GM12892 (cell line): ENCODE results near the gene JAGN1.
"Not testable (repeated sequence)": the region's sequence is repeated elsewhere in the genome, so short reads cannot be mapped to it uniquely, and the experiment has no call there.

ENCODE experiments used
- DNase-seq: peaks from one replicate; pipeline ENCODE4 v3.0.0; 2011; ENCODE audit not compliant: insufficient read length
- FAIRE-seq: peaks from 2 replicates; lab custom pipeline; 2011; peaks lifted over from hg19 to GRCh38; lab: Jason Lieb, UNC
- POLR2A ChIP-seq: IDR thresholded peaks from 2 replicates; pipeline ENCODE4 v1.6.1; 2011; ENCODE audit warnings: low read depth, low read length, control low read depth
- POLR2AphosphoS5 ChIP-seq: IDR thresholded peaks from 2 replicates; pipeline ENCODE4 v1.6.1; 2011; ENCODE audit warnings: low read depth, low read length, control low read depth
- TAF1 ChIP-seq: IDR thresholded peaks from 2 replicates; pipeline ENCODE4 v1.6.1; 2011; ENCODE audit warnings: low read depth, mild to moderate bottlenecking, control low read depth, low read length, borderline replicate concordance

The JAGN1 gene

DNA sequence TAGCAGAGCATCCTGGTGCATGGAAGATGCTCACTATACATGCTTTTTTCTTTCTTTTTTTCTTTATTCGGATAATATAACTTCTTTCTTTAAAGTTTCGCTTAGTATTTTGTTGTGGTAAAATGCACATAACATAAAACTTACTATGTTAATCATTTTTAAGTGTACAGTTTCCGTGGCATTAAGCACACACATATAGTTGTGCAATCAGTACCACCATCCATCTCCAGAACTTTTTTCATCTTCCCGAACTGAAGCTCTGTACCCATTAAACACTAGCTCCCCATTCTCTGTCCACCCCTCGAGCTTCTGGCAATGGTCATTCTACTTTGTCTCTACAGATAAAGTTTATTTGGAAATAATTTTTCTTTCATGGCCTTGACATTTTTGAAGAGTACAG, 1.0 kb upstream of the JAGN1 start:
- no peak for DNase-seq
- TF ChIP-seq POLR2AphosphoS5 (no peak), POLR2A (no peak), TAF1 (no peak)
- FAIRE-seq, result no peak

DNA sequence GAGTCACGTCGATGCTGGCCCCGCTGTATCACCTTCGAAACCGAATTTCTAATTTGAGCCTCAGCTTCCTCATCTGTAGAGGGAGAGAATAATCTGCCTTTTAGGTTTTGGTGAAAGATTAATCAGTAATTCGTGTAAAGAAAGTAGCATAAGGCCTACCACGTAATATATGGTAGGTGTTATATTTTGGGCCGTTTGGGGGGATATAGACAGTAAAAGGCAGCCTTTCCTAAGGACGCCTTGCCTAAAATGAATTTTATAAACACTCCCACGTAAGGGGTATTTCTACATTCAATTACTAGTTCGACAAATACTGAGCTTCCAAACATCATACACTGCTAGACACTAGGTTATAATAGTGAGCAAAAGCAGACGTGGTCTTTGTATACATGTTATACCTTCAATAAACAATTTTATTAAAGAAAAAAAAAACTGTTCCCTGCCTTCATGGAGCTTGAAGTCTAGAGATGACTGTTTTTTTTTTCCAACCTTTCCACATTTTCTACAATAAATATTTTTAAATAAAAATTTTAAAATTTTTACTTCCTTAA, 737 bp downstream of the JAGN1 start:
- DNase-seq (no peak), FAIRE-seq (no peak)
- no peak for TF ChIP-seq TAF1
- no peak for TF ChIP-seq POLR2AphosphoS5
- TF ChIP-seq POLR2A, result no peak

- FAIRE-seq, result no peak
- no peak for TF ChIP-seq POLR2AphosphoS5
- TF ChIP-seq POLR2A, result no peak
- TF ChIP-seq TAF1, result no peak
- DNase-seq, result no peak
Measured at GRCh38 chr3:9893739-9894138, 3.3 kb downstream of the JAGN1 start.

DNA sequence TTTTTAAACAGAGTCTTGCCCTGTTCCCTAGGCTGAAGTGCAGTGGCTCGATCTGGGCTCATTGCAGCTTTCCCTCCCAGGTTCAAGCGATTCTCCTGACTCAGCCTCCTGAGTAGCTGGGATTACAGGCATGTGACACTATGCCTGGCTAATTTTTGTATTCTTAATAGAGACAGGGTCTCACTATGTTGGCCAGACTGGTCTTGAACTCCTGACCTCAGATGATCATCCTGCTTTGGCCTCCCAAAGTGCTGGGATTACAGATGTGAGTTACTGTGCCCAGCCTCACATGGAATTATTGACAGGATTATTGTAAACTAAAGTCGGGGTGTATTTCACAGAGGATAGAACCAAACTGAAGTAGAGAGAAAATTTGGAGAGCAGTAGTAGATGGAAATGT, 5.3 kb downstream of the JAGN1 start:
- FAIRE-seq, DNase-seq: not testable (repeated sequence)

DNA sequence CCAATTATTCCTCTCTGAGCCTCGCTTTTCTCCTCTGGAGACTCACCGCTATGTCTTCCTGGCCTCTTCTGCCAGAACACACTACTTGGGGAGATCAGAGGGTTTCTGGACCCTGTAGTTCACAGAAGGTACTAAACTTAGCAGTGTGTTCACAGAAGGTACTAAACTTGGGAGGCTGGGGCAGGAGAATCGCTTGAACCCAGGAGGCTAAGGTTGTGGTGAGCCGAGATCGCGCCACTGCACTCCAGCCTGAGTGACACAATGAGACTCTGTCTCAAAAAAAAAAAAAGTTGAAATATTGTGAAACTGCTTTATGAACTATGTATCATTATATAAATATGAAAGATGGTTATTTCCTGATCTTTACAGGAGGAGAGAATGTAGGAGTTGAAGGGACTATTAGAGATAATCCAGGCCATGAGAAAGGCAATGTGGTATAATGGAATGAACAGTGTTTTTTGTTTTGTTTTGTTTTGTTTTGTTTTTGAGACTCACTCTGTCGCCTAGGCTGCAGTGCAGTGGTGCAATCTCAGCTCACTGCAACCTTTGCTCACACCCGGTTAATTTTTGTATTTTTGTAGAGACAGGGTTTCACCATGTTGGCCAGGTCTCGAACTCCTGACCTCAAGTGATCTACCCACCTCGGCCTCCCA, 6.5 kb downstream of the JAGN1 start:
- not testable (repeated sequence) for DNase-seq, FAIRE-seq

DNA sequence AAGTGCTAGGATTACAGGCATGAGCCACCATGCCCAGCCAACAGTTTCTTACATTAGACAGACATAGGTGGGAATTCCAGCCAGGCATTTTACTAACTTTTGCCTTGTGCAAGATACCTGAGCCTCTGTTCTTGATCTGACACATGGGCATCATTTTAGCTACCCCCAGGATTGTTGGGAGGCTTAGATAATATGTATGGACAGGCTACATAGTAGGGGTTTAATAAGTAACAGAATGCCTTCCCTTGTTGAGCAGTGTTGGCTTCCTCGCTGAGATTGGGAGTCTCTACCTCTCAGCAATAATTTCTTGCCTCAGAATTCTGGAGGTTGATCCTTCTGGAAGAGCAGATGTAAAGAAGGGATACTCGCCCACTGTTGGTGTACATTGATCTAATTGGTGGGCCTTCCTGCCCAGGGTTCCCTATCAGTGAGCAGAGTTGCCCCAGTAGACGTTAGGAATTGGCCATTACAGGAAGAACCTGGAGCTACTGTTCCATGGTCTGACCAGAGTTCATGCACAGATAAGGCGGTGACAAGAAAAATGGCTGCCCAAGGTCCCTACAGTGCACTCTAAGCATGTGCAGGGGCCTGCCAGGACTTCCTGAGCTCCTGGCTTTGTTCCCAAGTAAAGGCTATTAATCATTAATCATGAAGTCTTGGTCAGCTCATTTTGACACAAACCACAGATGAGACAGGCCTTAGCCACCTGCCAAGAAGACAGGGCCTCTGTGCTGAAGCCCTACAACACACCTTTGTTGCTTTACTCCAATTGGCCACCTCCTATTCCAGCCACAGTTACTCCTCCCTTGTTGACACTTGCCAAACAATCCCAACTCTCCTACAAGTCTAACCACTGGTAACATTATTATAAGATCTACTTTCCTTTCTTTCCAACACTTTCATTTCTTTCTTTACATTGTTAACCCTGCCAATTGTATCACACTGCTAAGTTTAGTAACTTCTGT, 7.3 kb downstream of the JAGN1 start:
- TF ChIP-seq POLR2AphosphoS5, result no peak
- no peak for TF ChIP-seq POLR2A
- no peak for TF ChIP-seq TAF1
- FAIRE-seq (no peak), DNase-seq (no peak)

GRCh38 chr3:9898467-9899241, 8.2 kb downstream of the JAGN1 start:
- DNase-seq, result no peak
- no peak for TF ChIP-seq TAF1
- no peak for TF ChIP-seq POLR2AphosphoS5
- no peak for TF ChIP-seq POLR2A
- no peak for FAIRE-seq

DNA sequence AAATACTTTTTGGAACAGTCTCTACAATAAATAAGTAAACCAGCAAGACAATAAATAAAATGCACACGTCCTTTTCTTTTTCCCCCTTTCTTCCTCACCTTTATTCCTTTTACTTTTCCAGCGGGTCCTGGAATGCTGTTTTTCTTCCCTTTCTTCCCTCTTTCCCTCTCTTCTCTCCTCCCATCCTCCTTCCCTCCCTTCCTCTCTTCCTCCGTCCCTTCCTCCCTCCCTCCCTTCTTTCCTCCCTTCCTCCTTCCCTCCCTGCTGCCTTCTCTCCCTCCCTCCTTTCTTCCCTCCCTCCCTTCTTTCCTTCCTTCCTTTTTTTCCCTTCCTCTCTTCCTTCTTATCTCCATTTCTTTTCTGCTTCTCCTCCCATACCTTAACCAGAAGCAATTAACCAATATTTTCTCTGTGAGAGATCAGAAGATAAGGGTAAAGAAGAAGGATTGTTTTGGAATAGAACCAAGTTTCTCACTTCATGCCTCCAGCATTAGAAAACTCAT, 8.9 kb downstream of the JAGN1 start:
- no peak for FAIRE-seq
- DNase-seq, result no peak
- no peak for TF ChIP-seq POLR2AphosphoS5
- TF ChIP-seq TAF1, result no peak
- no peak for TF ChIP-seq POLR2A

GRCh38 chr3:9900965-9901415, 10.6 kb downstream of the JAGN1 start:
- not testable (repeated sequence) for FAIRE-seq, DNase-seq

- DNase-seq, result no peak
- FAIRE-seq, result no peak
- TF ChIP-seq POLR2A (no peak), POLR2AphosphoS5 (no peak), TAF1 (no peak)
Measured at GRCh38 chr3:9901967-9902366, 11.6 kb downstream of the JAGN1 start.
